CD4-positive, alpha-beta T cell treated with Interleukin-6 for 4 hours (primary cell): ENCODE data around the gene VAT1L.
"Not testable (repeated sequence)": the region's sequence is repeated elsewhere in the genome, so short reads cannot be mapped to it uniquely, and the experiment has no call there.

ENCODE experiments used
- DNase-seq: peaks from one replicate; pipeline ENCODE4 v3.0.0-alpha.2; 2020; ENCODE audit warnings: mixed read lengths

VAT1L gene

DNA sequence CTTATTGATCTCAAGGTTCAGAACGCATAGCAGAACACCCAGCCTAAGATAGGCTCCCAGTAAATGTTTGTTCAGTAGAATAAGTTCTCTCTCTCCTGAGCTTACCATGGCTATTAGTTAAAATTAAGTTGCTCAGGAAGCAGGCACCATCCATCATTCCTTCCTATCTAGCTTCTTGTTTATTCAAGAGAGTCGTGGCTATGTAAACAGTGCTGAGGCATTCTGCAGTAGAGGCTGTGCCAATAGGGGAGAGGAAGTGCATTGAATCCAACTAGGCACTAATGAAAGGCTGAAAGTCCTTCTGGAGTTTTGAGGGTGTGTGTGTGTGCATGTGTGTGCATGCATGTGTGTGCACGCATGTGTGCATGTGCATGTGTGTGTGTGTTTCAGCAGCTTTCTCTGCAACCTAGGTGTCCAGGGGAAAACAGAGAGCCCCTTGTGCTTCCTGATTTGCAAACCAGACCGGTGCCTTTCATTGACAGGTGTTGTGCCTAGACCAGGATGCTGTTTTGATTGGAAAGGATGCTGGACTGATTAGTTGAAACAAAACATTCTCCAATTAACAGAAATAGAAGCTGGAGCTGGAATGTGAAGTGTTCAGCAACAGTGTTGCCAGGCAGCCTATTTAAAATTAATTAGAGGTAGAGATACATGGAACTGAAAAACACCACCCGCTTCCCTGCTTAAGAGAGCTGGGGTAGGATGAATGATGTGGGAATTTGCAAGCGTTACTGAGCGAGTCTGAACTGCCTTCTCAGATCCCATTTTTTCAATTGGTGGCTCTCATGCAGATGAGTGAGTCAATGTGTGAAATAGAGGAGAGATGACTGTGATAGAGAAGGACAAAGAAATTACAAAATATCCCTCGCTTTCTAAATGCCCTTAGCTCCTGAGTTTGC is 130.7 kb downstream of the VAT1L start:
- DNase-seq, result no peak

DNA sequence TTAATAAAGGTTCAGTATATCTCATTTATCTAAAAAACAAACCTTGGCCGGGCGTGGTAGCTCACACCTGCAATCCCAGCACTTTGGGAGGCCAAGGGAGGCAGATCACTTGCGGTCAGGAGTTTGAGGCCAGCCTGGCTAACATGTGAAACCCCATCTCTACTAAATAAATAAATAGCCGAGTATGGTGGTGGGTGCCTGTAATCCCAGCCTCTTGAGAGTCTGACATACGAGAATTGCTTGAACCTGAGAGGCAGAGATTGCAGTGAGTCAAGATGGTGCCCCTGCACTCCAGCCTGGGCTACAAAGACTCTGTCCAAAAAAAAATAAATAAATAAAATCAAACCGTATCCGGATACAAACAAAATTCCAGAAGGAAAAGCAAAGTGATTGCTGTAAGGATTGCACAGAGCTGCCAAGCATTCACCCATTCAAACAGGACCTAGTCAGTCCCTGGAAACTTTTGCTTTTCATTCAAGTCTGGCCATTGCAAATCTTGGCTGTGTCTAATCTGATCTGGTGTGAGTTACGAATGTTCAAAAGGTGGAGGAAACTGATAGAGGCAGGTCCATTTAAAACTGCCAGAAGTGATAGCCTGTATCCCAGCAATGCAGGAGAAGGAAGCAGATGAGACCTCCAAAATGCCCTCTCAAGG is 131.5 kb downstream of the VAT1L start:
- no peak for DNase-seq

DNA sequence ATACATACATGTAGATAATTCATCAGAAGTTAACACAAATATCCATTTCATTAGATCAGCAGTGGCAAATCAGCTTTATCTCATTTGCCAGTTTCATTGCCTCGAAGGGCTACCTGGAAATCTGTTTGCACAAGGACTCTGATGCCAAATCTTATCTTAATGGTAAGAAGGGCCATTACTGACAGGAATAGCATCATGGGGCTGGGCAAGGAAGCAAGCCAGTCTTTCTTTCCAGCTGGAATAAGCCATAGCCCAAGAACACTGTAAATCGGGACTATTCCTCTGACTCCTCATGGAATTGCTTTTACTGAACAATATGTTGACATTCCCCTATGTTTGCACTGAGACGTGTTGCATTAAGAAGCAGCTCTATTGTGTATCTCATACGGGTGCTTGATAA is 132.6 kb downstream of the VAT1L start:
- DNase-seq, result no peak

DNA sequence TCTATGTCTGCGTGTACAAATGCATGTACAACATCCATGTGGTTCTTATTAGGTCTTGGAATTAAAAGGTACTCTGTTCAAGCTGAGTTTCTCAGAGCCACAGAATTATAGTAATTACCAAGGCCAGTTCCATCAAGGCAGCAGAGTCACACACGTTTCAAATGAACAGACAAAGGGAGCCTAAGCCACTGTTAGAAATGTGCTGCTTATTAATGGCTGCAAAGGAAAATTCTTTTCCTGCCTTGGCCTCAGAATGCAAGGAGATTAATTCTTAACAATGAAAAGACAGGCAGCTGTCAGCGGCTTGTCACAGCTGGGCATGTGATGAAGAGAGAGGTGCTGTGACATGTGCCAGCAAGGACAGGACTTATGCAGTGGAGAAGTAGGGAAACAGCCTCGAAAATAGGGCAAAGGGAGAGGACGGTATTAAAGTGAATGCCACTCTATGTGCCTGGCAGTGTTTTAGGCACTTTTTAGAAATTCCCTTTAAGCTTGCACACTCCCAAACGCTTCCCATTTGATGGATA is 133.9 kb downstream of the VAT1L start:
- no peak for DNase-seq

DNA sequence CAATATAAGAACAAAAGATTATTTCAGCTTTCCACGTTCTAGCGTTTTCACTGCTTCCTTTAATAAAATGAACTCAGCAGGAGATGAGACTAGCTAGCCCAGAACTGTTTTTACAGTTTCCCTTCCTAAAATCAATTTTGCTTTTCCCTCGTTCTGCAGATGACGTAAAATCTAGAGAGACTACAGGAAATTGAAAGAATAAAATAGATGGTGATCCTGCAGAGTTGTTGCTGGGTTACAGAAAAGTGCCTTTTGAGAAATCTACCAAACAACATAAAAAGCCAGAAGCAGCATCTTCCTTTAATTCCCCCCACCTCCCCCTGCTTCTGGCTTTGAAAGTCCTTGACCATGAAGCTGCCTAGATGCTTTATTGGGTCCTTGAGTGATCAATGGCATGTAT is 137.2 kb downstream of the VAT1L start:
- no peak for DNase-seq

DNA sequence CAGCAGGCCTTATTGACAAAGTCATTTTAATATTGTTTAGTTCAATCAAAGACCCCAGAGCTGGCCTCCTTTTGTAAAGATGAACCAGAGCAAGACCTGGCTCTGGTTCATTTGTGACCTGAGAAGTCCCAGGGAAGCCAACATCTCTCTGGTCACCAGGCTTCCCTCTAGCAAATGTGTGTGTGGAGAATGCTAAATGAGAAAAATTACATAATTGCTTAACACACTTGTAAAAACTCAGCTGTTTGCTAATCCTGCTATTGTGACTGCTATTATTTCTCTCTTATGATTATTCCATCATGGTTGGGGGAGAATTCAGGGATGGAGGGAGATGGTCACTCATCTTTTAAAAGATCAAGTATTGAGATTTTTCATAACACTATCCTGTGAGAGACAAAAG is 139.7 kb downstream of the VAT1L start:
- DNase-seq, result no peak

DNA sequence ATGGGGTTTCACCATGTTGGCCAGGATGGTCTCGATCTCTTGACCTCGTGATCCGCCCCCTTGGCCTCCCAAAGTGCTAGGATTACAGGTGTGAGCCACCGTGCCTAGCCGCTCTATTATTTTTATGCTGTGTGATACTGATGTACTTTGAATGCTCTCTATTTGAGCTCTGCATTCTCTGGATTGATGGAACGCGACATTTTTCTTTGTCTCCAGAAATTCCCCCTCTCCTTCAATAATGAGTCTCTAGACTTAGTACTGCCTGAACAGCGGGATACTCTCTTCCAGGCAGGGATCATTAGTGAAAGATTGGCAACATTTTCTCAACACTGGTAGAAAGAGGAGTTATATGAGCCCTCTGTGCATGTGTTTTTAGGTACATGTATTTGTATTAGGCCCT is 140.6 kb downstream of the VAT1L start:
- DNase-seq, result no peak

DNA sequence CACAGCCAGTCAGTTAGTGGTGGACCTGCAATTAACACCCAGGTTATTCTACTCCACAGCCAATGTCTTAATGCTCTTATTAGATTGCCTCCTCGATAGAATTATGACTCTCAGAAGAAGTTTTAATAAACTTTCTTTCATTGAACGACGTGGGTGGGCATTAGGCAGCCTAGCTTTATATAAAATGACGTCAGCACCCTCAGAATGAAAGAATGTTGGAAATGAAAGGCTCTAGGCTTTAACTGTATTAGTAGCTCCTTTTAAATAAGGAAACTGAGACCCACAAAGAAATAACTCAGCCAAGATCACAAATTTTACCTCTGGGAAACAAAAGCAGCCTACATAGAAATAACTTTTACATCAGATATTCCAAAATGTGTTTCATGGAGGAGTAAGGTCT is 142.7 kb downstream of the VAT1L start:
- DNase-seq, result no peak

DNA sequence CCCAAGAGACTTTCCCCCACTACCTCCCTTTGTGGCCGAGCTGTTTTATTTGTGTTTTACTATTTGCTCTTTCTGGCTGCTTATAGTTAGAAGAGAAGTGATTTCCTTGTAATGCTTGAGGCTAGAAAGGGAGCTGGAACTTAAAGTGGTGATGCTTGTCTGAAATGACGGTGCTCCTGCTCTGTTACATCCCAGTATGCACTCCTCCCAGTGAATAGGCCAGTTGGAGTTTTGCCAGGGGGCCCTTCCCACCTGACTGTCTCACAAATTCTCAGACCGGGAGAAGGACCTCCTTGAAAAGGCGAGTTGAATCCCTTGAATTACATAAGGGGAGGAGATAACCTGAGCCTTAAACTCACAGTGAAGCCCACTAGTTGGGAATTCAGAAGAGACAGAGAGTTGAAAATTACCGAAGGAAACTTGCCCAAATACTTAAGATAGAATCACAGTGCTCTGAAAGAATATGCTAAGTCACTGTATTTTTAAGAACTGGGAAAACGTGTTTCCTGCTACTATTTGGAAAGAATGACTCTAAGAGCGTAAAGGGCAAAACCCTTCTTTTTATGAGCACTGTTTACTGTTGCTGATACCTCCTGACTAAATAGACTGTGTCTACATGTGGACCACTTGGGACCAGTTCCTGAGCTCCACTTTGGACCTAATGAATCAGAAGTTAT is 149.2 kb downstream of the VAT1L start:
- DNase-seq, result no peak

DNA sequence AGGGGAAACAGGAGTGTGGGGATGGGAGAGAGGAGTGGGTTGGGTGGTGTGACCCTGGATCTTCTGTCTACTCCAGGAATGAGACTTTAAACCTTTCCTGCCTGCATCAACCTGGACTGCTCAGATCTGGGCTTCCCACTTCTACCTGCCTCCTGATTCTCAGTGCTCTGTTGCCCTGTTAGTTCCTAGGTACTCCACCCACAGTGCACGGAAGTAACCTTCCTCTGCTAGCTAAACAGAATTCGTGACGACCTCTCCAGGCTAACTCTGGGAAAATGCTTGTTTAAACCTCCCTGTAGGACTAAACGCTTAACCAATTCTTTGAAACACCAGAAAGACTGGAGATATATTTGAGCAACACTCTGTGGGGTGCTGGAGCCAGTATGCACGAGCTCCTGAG is 150.5 kb downstream of the VAT1L start:
- DNase-seq, result no peak

DNA sequence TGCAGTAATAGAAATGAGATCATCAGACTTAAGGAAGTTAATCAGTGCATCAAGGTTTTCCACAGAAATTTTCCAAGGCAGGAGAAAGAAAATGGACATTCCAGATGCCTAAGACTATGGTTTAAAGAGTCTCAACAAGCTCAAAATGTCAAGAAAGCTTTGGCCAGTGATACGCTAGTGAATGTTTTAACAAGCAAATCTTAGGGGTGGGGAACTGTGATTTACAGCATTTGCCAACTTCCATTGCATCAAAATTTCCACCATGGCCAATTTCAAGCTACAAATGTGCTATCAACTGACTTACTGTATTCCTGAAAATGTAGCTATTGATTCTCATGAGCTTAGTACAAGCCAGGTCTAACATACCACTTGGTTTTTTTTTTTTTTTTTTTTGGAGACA is 151.6 kb downstream of the VAT1L start:
- DNase-seq, result no peak

DNA sequence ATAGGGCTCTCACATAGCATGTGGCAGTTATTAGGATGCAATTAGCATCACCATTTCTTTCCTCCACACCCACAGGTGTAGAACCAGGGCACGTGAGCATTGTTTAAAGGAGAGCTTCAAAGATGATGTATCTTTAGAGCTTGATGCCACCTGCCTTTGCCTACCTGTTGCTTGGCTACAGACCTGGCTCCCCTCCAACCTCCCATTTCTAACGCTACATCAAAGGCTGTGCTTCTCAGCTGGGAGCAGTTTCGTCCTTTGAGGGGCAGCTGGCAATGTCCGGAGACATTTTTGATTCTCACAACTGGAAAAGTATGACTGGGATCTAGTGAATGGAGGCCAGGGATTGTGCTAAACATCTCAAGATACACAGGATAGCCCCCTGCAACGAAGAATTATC is 155.4 kb downstream of the VAT1L start:
- no peak for DNase-seq

DNA sequence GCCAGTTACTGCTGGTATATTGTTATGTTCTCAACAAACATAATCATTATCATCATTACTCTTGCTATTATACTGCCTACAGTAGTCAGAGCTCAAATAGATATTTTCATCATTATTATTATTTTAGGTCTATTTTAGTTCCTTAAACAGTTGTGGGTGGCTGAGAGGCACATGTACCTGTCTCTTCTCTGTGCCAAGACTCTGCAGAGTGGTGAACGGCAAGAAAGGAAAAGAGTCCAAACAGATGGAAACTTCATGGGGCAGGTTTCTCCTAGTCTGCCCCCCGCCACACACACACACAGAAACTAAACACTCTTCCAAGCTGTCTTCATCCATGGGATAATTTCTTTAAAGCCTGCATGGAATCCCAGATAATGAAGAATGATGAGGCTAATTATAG is 156.3 kb downstream of the VAT1L start:
- no peak for DNase-seq

DNA sequence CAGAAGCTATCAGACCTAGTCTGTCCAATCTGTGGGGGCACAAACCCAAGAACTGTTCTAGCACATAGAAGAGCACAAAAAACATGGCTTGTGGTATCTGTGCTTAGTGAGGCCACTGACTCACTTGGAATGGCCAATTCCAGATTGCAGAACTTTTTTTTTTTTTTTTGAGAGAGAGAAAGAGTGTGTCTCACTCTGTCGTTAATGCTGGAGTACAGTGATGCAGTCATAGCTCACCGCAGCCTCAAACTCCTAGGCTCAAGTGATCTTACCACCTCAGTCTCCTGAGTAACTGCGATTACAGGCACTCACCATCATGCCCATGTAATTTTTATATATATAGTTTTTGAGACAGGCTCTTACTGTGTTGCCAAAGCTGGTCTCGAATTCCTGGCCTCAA is 156.8 kb downstream of the VAT1L start:
- DNase-seq, result no peak

DNA sequence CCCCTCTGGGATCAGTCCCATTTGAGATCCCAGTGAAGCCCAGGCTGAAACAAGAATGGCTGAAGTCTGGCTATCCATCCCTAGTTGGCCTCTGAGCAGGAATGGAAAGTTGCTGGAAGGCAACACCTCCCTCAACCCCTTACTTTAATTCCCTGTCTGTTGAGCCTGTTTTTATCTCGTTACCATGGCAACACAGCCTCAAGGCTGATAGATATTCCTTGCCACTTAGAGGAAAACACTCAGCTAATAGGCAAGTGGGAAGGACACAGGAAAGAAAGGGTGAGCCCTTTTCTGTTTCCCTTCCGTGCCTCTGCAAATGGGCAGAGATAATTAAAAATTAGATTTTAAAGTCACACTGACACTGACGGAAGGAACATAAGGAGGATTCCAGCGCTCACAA is 158.5 kb downstream of the VAT1L start:
- DNase-seq, result no peak

DNA sequence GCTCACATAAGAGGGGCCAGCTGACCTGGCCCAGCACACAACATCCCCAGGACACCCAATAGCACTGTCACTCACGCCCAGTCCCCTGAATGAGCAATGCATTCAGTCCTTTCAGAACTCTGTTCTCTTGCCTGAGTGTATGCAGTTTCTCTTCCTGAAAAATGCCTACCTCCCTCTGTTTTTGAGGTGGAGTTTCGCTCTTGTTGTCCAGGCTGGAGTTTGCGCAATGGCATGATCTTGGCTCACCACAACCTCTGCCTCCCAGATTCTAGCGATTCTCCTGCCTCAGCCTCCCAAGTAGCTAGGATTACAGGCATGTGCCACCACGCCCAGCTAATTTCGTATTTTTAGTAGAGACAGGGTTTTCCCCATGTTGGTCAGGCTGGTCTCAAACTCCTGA is 159.2 kb downstream of the VAT1L start:
- DNase-seq, result not testable (repeated sequence)

DNA sequence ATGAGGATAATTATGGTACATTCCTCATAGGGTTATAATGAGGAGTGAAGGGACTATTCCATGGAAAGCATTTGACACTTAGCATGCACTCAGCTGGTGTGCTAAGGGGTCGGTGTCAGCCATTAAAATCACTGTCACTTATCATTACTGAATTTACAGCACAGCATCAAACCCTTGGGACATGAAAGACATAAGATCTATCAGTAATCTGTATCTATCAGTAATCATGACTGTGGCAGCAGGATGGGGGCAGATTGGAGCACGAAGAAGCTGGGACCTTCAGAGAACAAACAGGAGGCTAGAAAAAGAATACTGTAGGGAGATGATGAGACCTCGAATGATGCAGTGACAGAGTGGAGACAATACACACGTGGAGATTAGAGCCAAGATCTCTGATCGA is 160.5 kb downstream of the VAT1L start:
- DNase-seq, result no peak

DNA sequence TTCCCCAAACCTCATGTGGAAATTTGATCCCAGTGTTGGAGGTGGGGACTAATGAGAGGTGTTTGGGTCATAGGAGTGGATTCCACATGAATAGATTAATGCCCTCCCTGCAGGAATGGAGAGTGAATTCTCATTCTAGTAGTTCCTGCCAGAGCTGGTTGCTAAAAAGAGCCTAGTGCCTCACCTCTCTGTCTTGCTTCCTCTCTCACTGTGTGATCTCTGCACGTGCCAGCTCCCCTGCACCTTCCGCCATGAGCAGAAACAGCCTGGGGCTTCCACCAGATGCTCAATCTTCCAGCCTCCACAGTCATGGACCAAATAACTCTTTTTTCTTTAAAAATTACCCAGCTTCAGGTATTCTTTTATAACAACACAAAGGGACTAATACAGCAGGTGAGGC is 161.1 kb downstream of the VAT1L start:
- no peak for DNase-seq

DNA sequence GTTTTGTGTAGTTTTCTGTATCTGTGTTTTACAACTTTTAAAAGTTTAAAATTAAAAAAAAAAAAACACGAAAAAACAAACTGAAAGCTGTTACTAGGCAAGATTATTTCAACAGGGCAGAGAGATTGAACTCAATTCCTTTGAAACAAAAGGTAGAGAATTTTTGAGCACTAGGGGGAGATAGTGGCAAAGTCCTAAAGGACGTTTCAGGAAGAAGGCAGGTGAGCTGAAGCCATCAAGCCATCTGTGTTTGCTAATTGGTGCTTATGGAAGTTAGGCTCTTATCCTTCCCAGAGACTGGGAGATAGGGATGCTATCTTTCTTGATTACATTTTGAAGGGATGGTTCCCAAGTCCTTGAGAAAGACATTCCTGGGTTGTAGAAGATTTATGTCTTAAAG is 163.4 kb downstream of the VAT1L start:
- DNase-seq, result no peak

DNA sequence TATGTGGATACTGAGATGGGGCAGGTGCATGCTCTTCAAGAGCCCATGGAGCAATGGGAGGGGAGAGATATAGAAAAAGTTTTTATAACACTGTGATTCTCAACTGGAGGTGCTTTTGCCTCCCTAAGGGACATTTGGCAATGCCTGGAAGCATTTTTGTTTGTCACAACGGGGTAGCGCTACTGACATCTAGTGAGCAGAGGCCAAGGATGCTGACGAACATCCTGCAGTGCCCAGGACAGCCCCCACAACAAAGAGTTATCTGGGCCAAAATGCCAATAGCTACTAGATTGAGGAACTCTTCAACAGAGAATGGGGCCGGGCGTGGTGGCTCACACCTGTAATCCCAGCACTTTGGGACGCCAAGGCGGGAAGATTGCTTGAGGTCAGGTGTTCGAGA is 166.8 kb downstream of the VAT1L start:
- no peak for DNase-seq

DNA sequence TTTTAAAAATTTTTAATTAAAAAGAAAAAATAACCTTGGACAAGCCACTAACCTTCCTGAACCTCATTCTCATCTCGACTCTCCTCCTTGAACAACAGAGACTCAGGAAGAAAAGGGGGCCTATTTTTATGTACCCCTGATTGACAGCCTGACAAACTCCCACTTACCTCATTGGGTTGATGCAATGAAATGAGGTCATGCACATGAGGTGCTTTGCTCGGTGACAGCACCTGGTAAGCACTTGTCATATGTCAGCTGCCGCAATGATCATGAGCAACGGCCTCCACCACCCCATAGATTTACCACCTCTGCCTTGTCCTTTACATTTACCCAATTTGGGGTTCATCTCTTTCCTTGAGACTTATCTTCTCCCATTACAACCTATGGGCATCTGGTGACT is 167.9 kb downstream of the VAT1L start:
- no peak for DNase-seq

DNA sequence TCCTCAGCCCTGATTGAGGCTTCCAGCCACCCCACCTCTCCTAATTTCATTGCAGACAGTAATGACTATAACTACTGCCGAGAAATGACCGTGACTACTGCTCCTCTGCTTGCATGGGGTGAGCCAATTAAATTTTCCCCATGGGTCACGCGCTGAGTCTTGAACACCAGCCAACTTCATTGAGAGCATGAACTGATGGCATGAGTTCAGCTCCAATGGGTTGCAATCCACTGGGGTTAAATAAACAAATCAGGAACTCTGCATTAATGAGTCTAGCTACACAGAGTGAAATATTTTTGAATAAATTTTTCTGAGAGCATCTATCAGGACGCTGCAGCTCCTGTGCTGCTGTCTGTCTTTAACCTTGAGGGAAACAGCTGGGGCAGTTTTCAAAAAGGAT is 172.4 kb downstream of the VAT1L start:
- DNase-seq, result no peak

DNA sequence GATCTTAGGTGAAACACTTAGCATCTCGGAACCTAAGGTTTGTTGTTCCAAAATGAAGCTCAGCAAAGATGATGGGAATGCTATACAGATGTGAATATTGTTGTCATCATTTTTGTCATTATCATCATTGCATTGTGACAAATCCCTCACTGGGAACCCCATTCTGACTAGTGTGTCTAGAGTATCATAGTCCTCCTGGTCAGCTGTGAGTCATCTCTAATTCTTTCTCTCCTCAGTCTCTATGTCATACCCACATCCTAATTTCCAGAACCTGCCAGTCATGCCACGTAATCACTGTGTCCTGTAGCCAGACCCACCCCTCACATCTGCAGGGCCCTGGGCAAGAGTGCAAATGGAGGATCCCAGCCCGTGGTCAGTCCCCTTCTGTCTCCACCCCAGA is 173.4 kb downstream of the VAT1L start:
- DNase-seq, result no peak

DNA sequence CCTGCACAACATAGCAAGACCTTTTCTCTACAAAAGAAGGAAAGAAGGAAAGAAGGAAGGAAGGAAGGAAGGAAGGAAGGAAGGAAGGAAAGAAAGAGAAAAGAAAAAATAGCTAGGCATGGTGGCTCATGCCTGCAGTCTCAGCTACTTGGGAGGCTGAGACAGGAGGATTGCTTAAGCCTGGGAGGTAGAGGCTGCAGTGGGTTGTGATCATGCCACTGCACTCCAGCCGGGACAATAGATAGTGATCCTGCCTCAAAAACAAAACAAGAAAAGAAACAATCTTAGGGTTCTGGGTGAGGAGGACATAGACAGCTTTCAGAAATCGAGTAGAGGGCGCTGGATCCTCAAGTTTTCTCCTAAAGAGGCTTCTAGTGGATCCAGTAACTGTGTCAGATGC is 174.3 kb downstream of the VAT1L start:
- no peak for DNase-seq
